Colonic mucosa (tissue), 4 donors: ENCODE data around the gene C19orf85. TPM values are rescaled to one million over a fixed set of nuclear protein-coding genes. Genes with fewer than 3 reads are reported as not detected.
A peak's percentile ranks its signal among the peaks of the same experiment; 100 is the strongest.

Experiments
- DNase-seq: peaks from one replicate; pipeline ENCODE4 v3.0.0-alpha.2; 2020
- H3K27ac ChIP-seq: fragments of 200-600 bp; one replicate; pipeline ENCODE4 v1.8.0; 2021
- H3K27me3 ChIP-seq: fragments of 200-600 bp; one replicate; pipeline ENCODE4 v1.8.0; 2021
- H3K36me3 ChIP-seq: fragments of 200-600 bp; one replicate; pipeline ENCODE4 v1.8.0; 2021
- H3K4me1 ChIP-seq: fragments of 200-600 bp; one replicate; pipeline ENCODE4 v1.8.0; 2021; ENCODE audit warnings: mild to moderate bottlenecking
- H3K4me3 ChIP-seq: fragments of 200-600 bp; one replicate; pipeline ENCODE4 v1.8.0; 2021
- H3K9ac ChIP-seq, 2 donors: one replicate each; pipeline ENCODE4 v1.7.0; 2013; ENCODE audit warnings: control low read depth in 2 of 2, low read depth in 2 of 2, low read length in 2 of 2
- H3K9me3 ChIP-seq: fragments of 200-600 bp; one replicate; pipeline ENCODE4 v1.8.0; 2021
- CTCF ChIP-seq: fragments of 200-600 bp; IDR thresholded peaks from one replicate; pipeline ENCODE4 v1.8.0; 2022; ENCODE audit warnings: antibody characterized with exemption, mild to moderate bottlenecking
- intact Hi-C: fragments of 100-400 bp; cut with DNase I; formaldehyde crosslinking; loops from one replicate; pipeline ENCODE4 v1.14.1; 2022
- total RNA-seq, 2 donors: library from RNA; stranded (reverse); fragmentation: NEBNext Ultra II Directional in 1 of 2; extraction: Animal tissue kit (Norgen Biotek cat#: 25700) in 1 of 2; gene quantifications; one replicate each; pipeline ENCODE4 v1.2.1, GENCODE V29; 2021
- donor health status: healthy.
- donor health status: DM: no; HTN: no; CAD: no.
- donor health status: DM: no; HTN: no; CAD: no.

C19orf85 gene
- total RNA-seq, 2 donors from 2014 or later, result not detected

- H3K4me3 ChIP-seq, result no peak overlapping the region
- no peaks in the 10 kb centered on the region for H3K4me1 ChIP-seq
- TF ChIP-seq CTCF, result no peak
- intact Hi-C loops, result no loop called here
- H3K9me3 ChIP-seq, result no peaks in the 10 kb centered on the region
- H3K9ac ChIP-seq, result no peak overlapping the region
- H3K36me3 ChIP-seq, result no peaks in the 10 kb centered on the region
- no peak for DNase-seq
- no peak overlapping the region for H3K27ac ChIP-seq
- peaks cover 44% of the 10 kb centered on the region for H3K27me3 ChIP-seq
Measured at GRCh38 chr19:55440411-55441105, 24.0 kb downstream of the C19orf85 start.

GRCh38 chr19:55439052-55439451 is 25.5 kb downstream of the C19orf85 start:
- Histone ChIP-seq H3K27me3 (peaks cover 35% of the 10 kb centered on the region), H3K27ac (no peak overlapping the region), H3K9me3 (no peaks in the 10 kb centered on the region), H3K4me3 (no peak overlapping the region), H3K36me3 (no peaks in the 10 kb centered on the region), H3K9ac (no peak overlapping the region), H3K4me1 (no peaks in the 10 kb centered on the region)
- TF ChIP-seq CTCF, result no peak
- intact Hi-C loops, result no loop called here
- DNase-seq, result no peak

- Histone ChIP-seq H3K27ac (no peak overlapping the region), H3K9ac (no peak overlapping the region), H3K36me3 (no peaks in the 10 kb centered on the region), H3K4me3 (no peak overlapping the region), H3K9me3 (no peaks in the 10 kb centered on the region), H3K27me3 (peaks cover 39% of the 10 kb centered on the region), H3K4me1 (no peaks in the 10 kb centered on the region)
- intact Hi-C loops, result no loop called here
- no peak for TF ChIP-seq CTCF
- DNase-seq, result peak; percentile 47
Measured at GRCh38 chr19:55437410-55437809, 27.1 kb downstream of the C19orf85 start.

- H3K36me3 ChIP-seq, result no peaks in the 10 kb centered on the region
- H3K4me1 ChIP-seq, result no peaks in the 10 kb centered on the region
- TF ChIP-seq CTCF, result no peak
- no peaks in the 10 kb centered on the region for H3K9me3 ChIP-seq
- intact Hi-C loops, result no loop called here
- peaks cover 38% of the 10 kb centered on the region for H3K27me3 ChIP-seq
- H3K4me3 ChIP-seq, result no peak overlapping the region
- no peak overlapping the region for H3K9ac ChIP-seq
- no peak overlapping the region for H3K27ac ChIP-seq
- DNase-seq, result no peak
Measured at GRCh38 chr19:55436847-55437246, 27.7 kb downstream of the C19orf85 start.

GRCh38 chr19:55435020-55435419 is 29.5 kb downstream of the C19orf85 start:
- Histone ChIP-seq H3K27me3 (peaks cover 20% of the 10 kb centered on the region), H3K36me3 (no peaks in the 10 kb centered on the region)
- no peak for TF ChIP-seq CTCF

More at GRCh38 chr19:55435020-55435419, 29.5 kb downstream of the C19orf85 start:
- no peak for DNase-seq
- H3K4me1 ChIP-seq, result no peaks in the 10 kb centered on the region
- no peak overlapping the region for H3K27ac ChIP-seq
- H3K9ac ChIP-seq, result no peak overlapping the region
- intact Hi-C loops, result no loop called here
- H3K4me3 ChIP-seq, result no peak overlapping the region
- H3K9me3 ChIP-seq, result no peaks in the 10 kb centered on the region
